Astrocyte (in vitro differentiated cells and primary cell): ENCODE measurements around the gene ETFB. TPM values are rescaled to one million over a fixed set of nuclear protein-coding genes. Genes with fewer than 3 reads are reported as not detected.
A peak's percentile ranks its signal among the peaks of the same experiment; 100 is the strongest.

ENCODE experiments used
- DNase-seq: peaks from one replicate; pipeline ENCODE4 v3.0.0-alpha.2; 2010; ENCODE audit warnings: low read depth
- FAIRE-seq: peaks from 2 replicates; lab custom pipeline; 2011; peaks lifted over from hg19 to GRCh38; lab: Jason Lieb, UNC
- H2AFZ ChIP-seq: 2 replicates; pipeline ENCODE4 v1.6.0; 2012; ENCODE audit warnings: low read depth, low read length, inconsistent platforms
- H3K27ac ChIP-seq: 2 replicates; pipeline ENCODE4 v1.5.1; 2011; ENCODE audit warnings: low read depth, low read length, inconsistent platforms
- H3K27me3 ChIP-seq: 2 replicates; pipeline ENCODE4 v1.6.0; 2011; ENCODE audit warnings: low read length, inconsistent platforms; ENCODE audit not compliant: insufficient read depth
- H3K36me3 ChIP-seq: 2 replicates; pipeline ENCODE4 v1.5.1; 2011; ENCODE audit warnings: low read length, inconsistent platforms; ENCODE audit not compliant: insufficient read depth
- H3K4me1 ChIP-seq: 2 replicates; pipeline ENCODE4 v1.5.1; 2011; ENCODE audit warnings: low read length, inconsistent platforms; ENCODE audit not compliant: insufficient read depth
- H3K4me2 ChIP-seq: 2 replicates; pipeline ENCODE4 v1.6.0; 2012; ENCODE audit warnings: low read length, inconsistent platforms
- H3K4me3 ChIP-seq: 2 replicates; pipeline ENCODE4 v1.5.1; 2011; ENCODE audit warnings: low read depth, mild to moderate bottlenecking, low read length, inconsistent platforms; ENCODE audit not compliant: insufficient read depth
- H3K79me2 ChIP-seq: 2 replicates; pipeline ENCODE4 v1.6.0; 2012; ENCODE audit warnings: mild to moderate bottlenecking, low read length, inconsistent platforms; ENCODE audit not compliant: insufficient read depth
- H3K9ac ChIP-seq: 2 replicates; pipeline ENCODE4 v1.6.0; 2012; ENCODE audit warnings: mild to moderate bottlenecking, low read length, inconsistent platforms
- H3K9me3 ChIP-seq: 2 replicates; pipeline ENCODE4 v1.5.1; 2012; ENCODE audit warnings: low read depth, mild to moderate bottlenecking, low read length, inconsistent platforms; ENCODE audit not compliant: insufficient read depth
- H4K20me1 ChIP-seq: 2 replicates; pipeline ENCODE4 v1.6.0; 2012; ENCODE audit warnings: low read length, inconsistent platforms; ENCODE audit not compliant: insufficient read depth
- H3K27ac Mint-ChIP-seq: one replicate; pipeline ENCODE4 v1.8.0; 2021; ENCODE audit warnings: mild to moderate bottlenecking, mixed read lengths; ENCODE audit not compliant: unreplicated experiment
- H3K27me3 Mint-ChIP-seq: one replicate; pipeline ENCODE4 v1.8.0; 2021; ENCODE audit warnings: low read depth, mixed read lengths; ENCODE audit not compliant: unreplicated experiment
- H3K36me3 Mint-ChIP-seq: one replicate; pipeline ENCODE4 v1.8.0; 2021; ENCODE audit warnings: low read depth, mixed read lengths; ENCODE audit not compliant: unreplicated experiment
- H3K4me1 Mint-ChIP-seq: one replicate; pipeline ENCODE4 v1.8.0; 2021; ENCODE audit warnings: low read depth, mixed read lengths; ENCODE audit not compliant: unreplicated experiment
- H3K4me3 Mint-ChIP-seq: one replicate; pipeline ENCODE4 v1.8.0; 2021; ENCODE audit warnings: mild to moderate bottlenecking, moderate library complexity, mixed read lengths; ENCODE audit not compliant: unreplicated experiment
- H3K9me3 Mint-ChIP-seq: one replicate; pipeline ENCODE4 v1.8.0; 2021; ENCODE audit warnings: mild to moderate bottlenecking, mixed read lengths; ENCODE audit not compliant: unreplicated experiment
- CTCF ChIP-seq: IDR thresholded peaks from 2 replicates; pipeline ENCODE4 v1.5.1; 2011; ENCODE audit warnings: low read depth, mild to moderate bottlenecking, inconsistent platforms, low read length, moderate library complexity; ENCODE audit not compliant: insufficient read depth
- EZH2 ChIP-seq: IDR thresholded peaks from 2 replicates; pipeline ENCODE4 v1.6.1; 2012; ENCODE audit warnings: mild to moderate bottlenecking, low read length, inconsistent platforms; ENCODE audit not compliant: insufficient read depth
- total RNA-seq: library from RNA; stranded (reverse); gene quantifications from 2 replicates; pipeline ENCODE4 v1.2.1, GENCODE V29; 2021

The ETFB gene
- total RNA-seq, 1 donor from 2014 or later = 64.3 TPM

GRCh38 chr19:51367255-51367564, 1.0 kb upstream of the ETFB start:
- peaks cover 20% of the 10 kb centered on the region for H3K79me2 ChIP-seq
- TF ChIP-seq EZH2 (no peak), CTCF (no peak)
- Mint-ChIP-seq H3K27me3 (no peaks in the 10 kb centered on the region), H3K27ac (peak overlapping the region; percentile 85), H3K4me1 (peaks cover 18% of the 10 kb centered on the region), H3K4me3 (peak overlapping the region; percentile 91), H3K9me3 (peaks cover 2% of the 10 kb centered on the region), H3K36me3 (peaks cover 2% of the 10 kb centered on the region)
- H3K27ac ChIP-seq = peak overlapping the region; percentile 69
- peaks cover 30% of the 10 kb centered on the region for H3K4me1 ChIP-seq
- H3K9me3 ChIP-seq = no peaks in the 10 kb centered on the region
- H3K36me3 ChIP-seq = no peaks in the 10 kb centered on the region
- peak overlapping the region; percentile 92 for H3K9ac ChIP-seq
- DNase-seq = no peak
- H3K4me3 ChIP-seq = peak overlapping the region; percentile 73
- no peaks in the 10 kb centered on the region for H4K20me1 ChIP-seq
- H3K4me2 ChIP-seq = peak overlapping the region; percentile 98
- peak overlapping the region; percentile 92 for H2AFZ ChIP-seq
- no peaks in the 10 kb centered on the region for H3K27me3 ChIP-seq
- FAIRE-seq = no peak

GRCh38 chr19:51366389-51367254, 434 bp upstream of the ETFB start:
- Histone ChIP-seq H3K4me1 (peaks cover 30% of the 10 kb centered on the region), H3K9ac (peak overlapping the region; percentile 92), H3K27me3 (no peaks in the 10 kb centered on the region), H3K4me2 (peak overlapping the region; percentile 98), H3K79me2 (peaks cover 20% of the 10 kb centered on the region), H3K36me3 (no peaks in the 10 kb centered on the region), H3K4me3 (peak overlapping the region; percentile 93), H2AFZ (peak overlapping the region; percentile 92), H3K27ac (peak overlapping the region; percentile 69), H3K9me3 (no peaks in the 10 kb centered on the region), H4K20me1 (no peaks in the 10 kb centered on the region)
- H3K4me3 Mint-ChIP-seq = peak overlapping the region; percentile 91
- DNase-seq (peak; percentile 91), FAIRE-seq (no peak)
- peaks cover 18% of the 10 kb centered on the region for H3K4me1 Mint-ChIP-seq
- peaks cover 2% of the 10 kb centered on the region for H3K9me3 Mint-ChIP-seq
- H3K27ac Mint-ChIP-seq = peak overlapping the region; percentile 85
- H3K27me3 Mint-ChIP-seq = no peaks in the 10 kb centered on the region
- H3K36me3 Mint-ChIP-seq = peaks cover 2% of the 10 kb centered on the region
- TF ChIP-seq EZH2 (no peak), CTCF (no peak)
